Breast epithelium (tissue), 3 donors: ENCODE data around the gene C1QTNF8.

ENCODE experiments used
- CTCF ChIP-seq, 3 donors: fragments of 450-650 bp; IDR thresholded peaks; one replicate each; pipeline ENCODE4 v1.5.1; 2016 to 2017; ENCODE audit warnings: antibody characterized with exemption in 3 of 3, mild to moderate bottlenecking in 3 of 3, moderate library complexity in 3 of 3
- POLR2AphosphoS5 ChIP-seq, 3 donors: sonication (generic); formaldehyde crosslinking; IDR thresholded peaks; one replicate each; pipeline ENCODE4 v1.6.1; 2017; ENCODE audit warnings: antibody characterized with exemption in 3 of 3

- TF ChIP-seq CTCF (IDR thresholded peaks at IDR 0.05) = no peak
- no peak for TF ChIP-seq POLR2AphosphoS5 (IDR thresholded peaks at IDR 0.05)
Measured at GRCh38 chr16:1103636-1103980, 7.6 kb upstream of the C1QTNF8 start.
